ENCODE results near the gene UTP25.
A peak's percentile ranks its signal among the peaks of the same experiment; 100 is the strongest.
"Not testable (repeated sequence)": the region's sequence is repeated elsewhere in the genome, so short reads cannot be mapped to it uniquely, and the experiment has no call there.

UTP25 gene

GRCh38 chr1:209827384-209828262, at the start of gene UTP25:
TSS of gene UTP25 (plus strand) at chr1:209827972. CDS start at chr1:209828064, 92 bp downstream.
- peak; percentile 64 for DNase-seq (ENCODE audit: low spot score)

GRCh38 chr1:209778102-209778501, 49.7 kb upstream of the UTP25 start:
- no peak for DNase-seq (ENCODE audit: low spot score)

- DNase-seq (ENCODE audit: low spot score) = no peak
Measured at GRCh38 chr1:209780268-209780667, 47.5 kb upstream of the UTP25 start.

- no peak for DNase-seq (ENCODE audit: low spot score)
Measured at GRCh38 chr1:209783386-209783785, 44.4 kb upstream of the UTP25 start.

GRCh38 chr1:209784265-209785169, 43.3 kb upstream of the UTP25 start, which contains the start of gene C1orf74:
TSS of gene C1orf74 (minus strand) at chr1:209784559. CDS start at chr1:209783634, 925 bp downstream.
- peak; percentile 89 for DNase-seq (ENCODE audit: low spot score)

GRCh38 chr1:209785592-209785991, 42.2 kb upstream of the UTP25 start:
- no peak for DNase-seq (ENCODE audit: low spot score)

- no peak for DNase-seq (ENCODE audit: low spot score)
Measured at GRCh38 chr1:209786146-209786545, 41.6 kb upstream of the UTP25 start.

GRCh38 chr1:209787551-209787950, 40.2 kb upstream of the UTP25 start:
- no peak for DNase-seq (ENCODE audit: low spot score)

- no peak for DNase-seq (ENCODE audit: low spot score)
Measured at GRCh38 chr1:209789245-209789644, 38.5 kb upstream of the UTP25 start.

- no peak for DNase-seq (ENCODE audit: low spot score)
Measured at GRCh38 chr1:209790286-209791193, 37.2 kb upstream of the UTP25 start.

- DNase-seq (ENCODE audit: low spot score) = no peak
Measured at GRCh38 chr1:209791920-209792319, 35.9 kb upstream of the UTP25 start.

- not testable (repeated sequence) for DNase-seq (ENCODE audit: low spot score)
Measured at GRCh38 chr1:209793711-209794110, 34.1 kb upstream of the UTP25 start.

- no peak for DNase-seq (ENCODE audit: low spot score)
Measured at GRCh38 chr1:209797978-209798639, 29.7 kb upstream of the UTP25 start.

GRCh38 chr1:209800984-209801834, 26.6 kb upstream of the UTP25 start:
- DNase-seq (ENCODE audit: low spot score) = no peak

- no peak for DNase-seq (ENCODE audit: low spot score)
Measured at GRCh38 chr1:209802117-209802779, 25.5 kb upstream of the UTP25 start.

- no peak for DNase-seq (ENCODE audit: low spot score)
Measured at GRCh38 chr1:209802780-209803152, 25.0 kb upstream of the UTP25 start.

GRCh38 chr1:209803568-209803967, 24.2 kb upstream of the UTP25 start:
- no peak for DNase-seq (ENCODE audit: low spot score)

GRCh38 chr1:209805341-209805781, 22.4 kb upstream of the UTP25 start:
- no peak for DNase-seq (ENCODE audit: low spot score)
